Muscle of back (tissue), 11 donors: ENCODE results near the gene NEO1. TPM values are rescaled to one million over a fixed set of nuclear protein-coding genes. Genes with fewer than 3 reads are reported as not detected.

Source experiments
- DNase-seq, 3 donors: peaks; one replicate each; pipeline versions ENCODE4 v3.0.0 to v3.0.0-alpha.2; 2013
- polyA plus RNA-seq, 10 donors: library from polyadenylated mRNA; unstranded; fragments of 120-200 nt; gene quantifications; one replicate each; pipeline ENCODE4 v1.2.1, GENCODE V29; 2013; ENCODE audit not compliant: insufficient read length in 10 of 10

The NEO1 gene
- polyA plus RNA-seq, 10 donors = 45.1 to 57.4 (median 49.9) TPM

GRCh38 chr15:73303636-73304035, 251.4 kb downstream of the NEO1 start:
- no peak for DNase-seq

- peak; percentile 20 to 63 (median 41) for DNase-seq
These were observed 253.3 kb downstream of the NEO1 start for GRCh38 chr15:73305331-73306211.

GRCh38 chr15:73308305-73308704, 256.0 kb downstream of the NEO1 start:
- DNase-seq = no peak

- DNase-seq = no peak
These were observed 261.6 kb downstream of the NEO1 start for GRCh38 chr15:73313861-73314260.

- no peak for DNase-seq
These were observed 265.6 kb downstream of the NEO1 start for GRCh38 chr15:73317651-73318462.

GRCh38 chr15:73318463-73319351, 266.4 kb downstream of the NEO1 start:
- no peak for DNase-seq

GRCh38 chr15:73319460-73320245, 267.4 kb downstream of the NEO1 start:
- DNase-seq = no peak

- DNase-seq = no peak
These were observed 268.4 kb downstream of the NEO1 start for GRCh38 chr15:73320619-73321180.

- no peak for DNase-seq
These were observed 269.5 kb downstream of the NEO1 start for GRCh38 chr15:73321496-73322450.

GRCh38 chr15:73322665-73323373, 270.6 kb downstream of the NEO1 start:
- DNase-seq = no peak

- no peak for DNase-seq
These were observed 271.2 kb downstream of the NEO1 start for GRCh38 chr15:73323374-73323955.

GRCh38 chr15:73323956-73324355, 271.7 kb downstream of the NEO1 start:
- no peak for DNase-seq

- DNase-seq = no peak
These were observed 272.4 kb downstream of the NEO1 start for GRCh38 chr15:73324496-73325170.

- DNase-seq = no peak
These were observed 273.1 kb downstream of the NEO1 start for GRCh38 chr15:73325191-73325861.

- no peak for DNase-seq
These were observed 273.9 kb downstream of the NEO1 start for GRCh38 chr15:73326157-73326556.

- no peak for DNase-seq
These were observed 276.0 kb downstream of the NEO1 start for GRCh38 chr15:73328149-73328820.

- no peak for DNase-seq
These were observed 276.7 kb downstream of the NEO1 start for GRCh38 chr15:73328981-73329380.
